Neural progenitor cell (in vitro differentiated cells): ENCODE measurements around the gene DNAJC15. TPM values are rescaled to one million over a fixed set of nuclear protein-coding genes. Genes with fewer than 3 reads are reported as not detected.

Source experiments
- DNase-seq: peaks from one replicate; pipeline ENCODE4 v3.0.0-alpha.2; 2016; ENCODE audit warnings: low spot score
- H2AFZ ChIP-seq: fragments of 200-600 bp; sonication (generic); replicated peaks from 2 replicates; pipeline ENCODE4 v1.6.1; 2016; ENCODE audit warnings: antibody characterized with exemption
- H3F3A ChIP-seq: fragments of 200-600 bp; sonication (generic); 2 replicates; pipeline ENCODE4 v1.6.1; 2016; ENCODE audit warnings: antibody characterized with exemption, low read depth
- H3K27ac ChIP-seq: fragments of 200-600 bp; sonication (generic); 2 replicates; pipeline ENCODE4 v1.5.1; 2016; ENCODE audit warnings: mild to moderate bottlenecking
- H3K27me3 ChIP-seq: fragments of 200-600 bp; sonication (generic); 2 replicates; pipeline ENCODE4 v1.6.1; 2016; ENCODE audit warnings: mild to moderate bottlenecking, moderate library complexity
- H3K36me3 ChIP-seq: fragments of 200-600 bp; sonication (generic); 2 replicates; pipeline ENCODE4 v1.5.1; 2016
- H3K4me1 ChIP-seq: fragments of 200-600 bp; sonication (generic); 2 replicates; pipeline ENCODE4 v1.6.1; 2016; ENCODE audit warnings: mixed run types
- H3K4me2 ChIP-seq: fragments of 200-600 bp; sonication (generic); 2 replicates; pipeline ENCODE4 v1.6.1; 2016
- H3K4me3 ChIP-seq: fragments of 200-600 bp; sonication (generic); 2 replicates; pipeline ENCODE4 v1.5.1; 2016
- H3K79me2 ChIP-seq: fragments of 200-600 bp; sonication (generic); 2 replicates; pipeline ENCODE4 v1.6.1; 2016; ENCODE audit warnings: low read depth
- H3K9ac ChIP-seq: fragments of 200-600 bp; sonication (generic); 2 replicates; pipeline ENCODE4 v1.6.1; 2016
- H3K9me3 ChIP-seq: fragments of 200-600 bp; sonication (generic); 2 replicates; pipeline ENCODE4 v1.5.1; 2016; ENCODE audit warnings: low read depth
- H4K20me1 ChIP-seq: fragments of 200-600 bp; sonication (generic); 2 replicates; pipeline ENCODE4 v1.6.1; 2016; ENCODE audit warnings: low read depth
- H3K27ac Mint-ChIP-seq: 3 replicates; pipeline ENCODE4 v1.8.0; 2021; ENCODE audit warnings: mixed read lengths
- H3K27me3 Mint-ChIP-seq: 2 replicates; pipeline ENCODE4 v1.8.0; 2022; ENCODE audit warnings: low read depth, mild to moderate bottlenecking, inconsistent platforms, moderate library complexity, mixed read lengths; ENCODE audit not compliant: insufficient read depth
- H3K36me3 Mint-ChIP-seq: 3 replicates; pipeline ENCODE4 v1.8.0; 2021; ENCODE audit warnings: mixed read lengths
- H3K4me1 Mint-ChIP-seq: 3 replicates; pipeline ENCODE4 v1.8.0; 2021; ENCODE audit warnings: mixed read lengths
- H3K4me3 Mint-ChIP-seq: 3 replicates; pipeline ENCODE4 v1.8.0; 2021; ENCODE audit warnings: mild to moderate bottlenecking, moderate library complexity, mixed read lengths
- H3K9me3 Mint-ChIP-seq: 3 replicates; pipeline ENCODE4 v1.8.0; 2020; ENCODE audit warnings: mixed read lengths
- EZH2 ChIP-seq: fragments of 200-600 bp; sonication (generic); IDR thresholded peaks from 2 replicates; pipeline ENCODE4 v1.6.1; 2017; ENCODE audit warnings: antibody characterized with exemption, mild to moderate bottlenecking, moderate library complexity
- EZH2phosphoT487 ChIP-seq: fragments of 200-600 bp; sonication (generic); IDR thresholded peaks from 2 replicates; pipeline ENCODE4 v1.6.1; 2017; ENCODE audit warnings: antibody characterized with exemption
- total RNA-seq: library from RNA; depleted of rRNA; stranded (reverse); fragments of >200 nt; gene quantifications from 2 replicates; pipeline ENCODE4 v1.2.3, GENCODE V29; 2015; ENCODE audit warnings: low replicate concordance
- TF ChIP-seq, protein P1 (sequence below): fragments of 200-600 bp; sonication (generic); IDR thresholded peaks from 2 replicates; pipeline ENCODE4 v1.5.1; 2017; ENCODE audit warnings: antibody characterized with exemption, mild to moderate bottlenecking

DNAJC15 gene
- total RNA-seq, 1 donor from 2014 or later, result 3.2 TPM

DNA sequence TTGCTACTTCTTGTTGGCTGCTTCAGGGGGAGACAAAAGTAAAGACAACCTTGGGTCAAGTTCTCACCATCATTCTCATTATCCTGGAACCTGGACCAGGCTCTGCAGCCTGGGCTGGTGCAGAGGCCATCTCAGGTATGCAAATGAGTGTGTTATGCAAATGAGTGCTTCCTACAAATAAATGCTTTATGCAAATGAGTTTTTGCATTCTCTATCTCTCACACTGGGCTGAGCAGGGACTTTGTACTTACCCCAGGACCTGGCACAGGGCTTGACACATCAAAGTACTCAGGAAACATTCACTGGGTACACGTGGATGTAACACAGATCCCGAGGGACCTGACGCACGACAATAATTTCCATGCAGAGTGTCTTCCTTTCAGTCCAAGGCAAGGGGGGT, 103.0 kb downstream of the DNAJC15 start:
- Mint-ChIP-seq H3K4me3 (no peak overlapping the region), H3K27me3 (peaks cover 5% of the 10 kb centered on the region), H3K4me1 (peaks cover 46% of the 10 kb centered on the region)

DNA sequence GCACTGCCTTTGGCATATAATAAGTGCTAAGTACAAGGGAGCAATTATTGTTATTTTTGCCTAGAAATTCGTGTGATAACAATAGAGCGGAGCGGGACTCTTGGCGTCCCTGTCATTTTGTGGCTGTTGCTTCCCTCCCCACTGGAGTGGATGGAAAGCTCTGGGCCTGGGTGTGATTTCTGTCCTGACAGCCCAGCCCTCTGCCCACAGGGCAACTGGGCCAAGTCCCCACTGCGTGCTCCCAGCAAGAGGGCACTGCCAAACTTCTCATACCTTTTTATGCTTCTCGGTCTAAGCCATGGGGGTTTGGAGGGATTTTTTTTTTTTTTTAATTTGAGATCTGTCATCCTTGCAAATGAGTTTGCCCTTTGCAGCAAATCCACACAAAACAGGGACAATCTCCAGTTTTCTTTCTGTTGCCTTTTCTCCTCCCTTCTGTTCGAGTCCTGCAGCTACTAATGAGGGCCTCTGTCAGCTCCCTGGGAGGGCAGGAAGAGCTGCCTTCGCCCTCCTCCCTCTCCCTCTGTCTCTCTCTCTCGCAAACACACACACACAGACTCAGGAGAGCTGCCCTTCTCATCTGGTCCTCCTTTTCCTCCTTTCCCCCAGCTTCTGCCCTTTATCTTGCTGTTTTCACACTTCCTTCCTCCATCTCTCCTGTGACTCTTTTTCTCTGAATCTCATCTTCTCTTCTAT, 103.9 kb downstream of the DNAJC15 start:
- Mint-ChIP-seq H3K4me1 (peaks cover 43% of the 10 kb centered on the region), H3K27me3 (peaks cover 2% of the 10 kb centered on the region), H3K4me3 (no peak overlapping the region), H3K9me3 (no peaks in the 10 kb centered on the region), H3K27ac (peak overlapping the region; percentile 33), H3K36me3 (no peaks in the 10 kb centered on the region)
- Histone ChIP-seq H3K27me3 (no peaks in the 10 kb centered on the region), H3K9me3 (no peaks in the 10 kb centered on the region), H3K36me3 (no peaks in the 10 kb centered on the region), H3K27ac (no peak overlapping the region), H4K20me1 (no peaks in the 10 kb centered on the region), H3K79me2 (no peaks in the 10 kb centered on the region), H3F3A (peaks cover 15% of the 10 kb centered on the region), H3K4me2 (peak overlapping the region; percentile 43), H3K9ac (no peak overlapping the region), H3K4me3 (no peak overlapping the region), H2AFZ (peak overlapping the region; percentile 68), H3K4me1 (peaks cover 48% of the 10 kb centered on the region)
- DNase-seq, result peak; percentile 51
- no peak for TF ChIP-seq EZH2phosphoT487
- TF ChIP-seq EZH2, result no peak
- TF ChIP-seq, protein P1, sequence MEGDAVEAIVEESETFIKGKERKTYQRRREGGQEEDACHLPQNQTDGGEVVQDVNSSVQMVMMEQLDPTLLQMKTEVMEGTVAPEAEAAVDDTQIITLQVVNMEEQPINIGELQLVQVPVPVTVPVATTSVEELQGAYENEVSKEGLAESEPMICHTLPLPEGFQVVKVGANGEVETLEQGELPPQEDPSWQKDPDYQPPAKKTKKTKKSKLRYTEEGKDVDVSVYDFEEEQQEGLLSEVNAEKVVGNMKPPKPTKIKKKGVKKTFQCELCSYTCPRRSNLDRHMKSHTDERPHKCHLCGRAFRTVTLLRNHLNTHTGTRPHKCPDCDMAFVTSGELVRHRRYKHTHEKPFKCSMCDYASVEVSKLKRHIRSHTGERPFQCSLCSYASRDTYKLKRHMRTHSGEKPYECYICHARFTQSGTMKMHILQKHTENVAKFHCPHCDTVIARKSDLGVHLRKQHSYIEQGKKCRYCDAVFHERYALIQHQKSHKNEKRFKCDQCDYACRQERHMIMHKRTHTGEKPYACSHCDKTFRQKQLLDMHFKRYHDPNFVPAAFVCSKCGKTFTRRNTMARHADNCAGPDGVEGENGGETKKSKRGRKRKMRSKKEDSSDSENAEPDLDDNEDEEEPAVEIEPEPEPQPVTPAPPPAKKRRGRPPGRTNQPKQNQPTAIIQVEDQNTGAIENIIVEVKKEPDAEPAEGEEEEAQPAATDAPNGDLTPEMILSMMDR, result no peak

More for the DNA sequence above, 103.0 kb downstream of the DNAJC15 start:
- Mint-ChIP-seq H3K27ac (no peak overlapping the region), H3K36me3 (no peaks in the 10 kb centered on the region), H3K9me3 (no peaks in the 10 kb centered on the region)
- peaks cover 46% of the 10 kb centered on the region for H3K4me1 ChIP-seq
- no peak overlapping the region for H2AFZ ChIP-seq
- H3K9me3 ChIP-seq, result no peaks in the 10 kb centered on the region
- TF ChIP-seq EZH2 (no peak), EZH2phosphoT487 (no peak)
- TF ChIP-seq, protein P1, result no peak
- H3K27me3 ChIP-seq, result no peaks in the 10 kb centered on the region
- H3K9ac ChIP-seq, result no peak overlapping the region
- no peak overlapping the region for H3K4me3 ChIP-seq
- H3K79me2 ChIP-seq, result no peaks in the 10 kb centered on the region
- no peak for DNase-seq
- H3K27ac ChIP-seq, result no peak overlapping the region
- H3K36me3 ChIP-seq, result no peaks in the 10 kb centered on the region
- no peak overlapping the region for H3K4me2 ChIP-seq
- no peaks in the 10 kb centered on the region for H4K20me1 ChIP-seq
- peaks cover 19% of the 10 kb centered on the region for H3F3A ChIP-seq

DNA sequence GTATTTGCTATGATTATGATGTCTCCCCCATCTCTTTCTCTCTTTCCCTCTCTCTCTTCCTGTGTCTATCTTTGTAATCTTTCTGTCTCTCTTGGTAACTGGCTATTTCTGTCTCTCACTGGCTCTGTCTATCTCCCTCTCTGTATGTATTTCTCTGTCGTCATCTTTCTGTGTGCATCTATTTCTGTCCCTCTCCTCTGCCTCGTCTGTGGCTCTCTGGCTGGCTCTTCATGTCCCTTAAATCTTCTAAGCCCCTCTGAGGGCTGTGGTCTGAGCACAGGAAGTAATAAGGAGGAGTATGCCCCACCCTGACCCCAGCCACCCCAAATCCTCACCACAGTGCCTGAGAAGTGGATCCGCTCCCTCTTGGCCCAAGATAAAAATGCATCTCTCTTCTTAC, 104.4 kb downstream of the DNAJC15 start:
- no peak for DNase-seq
- Histone ChIP-seq H3K27me3 (no peaks in the 10 kb centered on the region), H4K20me1 (no peaks in the 10 kb centered on the region), H3K9me3 (no peaks in the 10 kb centered on the region), H3F3A (peaks cover 15% of the 10 kb centered on the region), H3K4me1 (peaks cover 48% of the 10 kb centered on the region), H3K79me2 (no peaks in the 10 kb centered on the region), H3K4me2 (peak overlapping the region; percentile 43), H3K36me3 (no peaks in the 10 kb centered on the region), H3K4me3 (no peak overlapping the region), H3K9ac (no peak overlapping the region), H3K27ac (no peak overlapping the region), H2AFZ (peak overlapping the region; percentile 68)
- H3K36me3 Mint-ChIP-seq, result no peaks in the 10 kb centered on the region
- H3K27me3 Mint-ChIP-seq, result peaks cover 2% of the 10 kb centered on the region
- no peak for TF ChIP-seq EZH2phosphoT487
- no peak for TF ChIP-seq EZH2
- TF ChIP-seq, protein P1, result no peak
- H3K27ac Mint-ChIP-seq, result peak overlapping the region; percentile 97
- H3K4me3 Mint-ChIP-seq, result no peak overlapping the region
- H3K4me1 Mint-ChIP-seq, result peaks cover 45% of the 10 kb centered on the region
- no peaks in the 10 kb centered on the region for H3K9me3 Mint-ChIP-seq
